Adrenal gland (tissue), 5 donors: ENCODE measurements around the gene CRK.

Source experiments
- POLR2A ChIP-seq, 2 donors: fragments of 450-650 bp; IDR thresholded peaks; one replicate each; pipeline ENCODE4 v1.6.1; 2017; ENCODE audit warnings: antibody characterized with exemption in 2 of 2, mild to moderate bottlenecking in 2 of 2, moderate library complexity in 1 of 2
- TF ChIP-seq, protein P1 (sequence below), 6 experiments: fragments of 450-650 bp in 4 of 6; fragments of 200-600 bp in 2 of 6; sonication (generic) in 1 of 6; IDR thresholded peaks; 1 replicate in 5 of 6; 2 replicates in 1 of 6; pipeline versions ENCODE4 v1.5.1 to v1.8.0; 2016 to 2021; ENCODE audit warnings: antibody characterized with exemption in 6 of 6, mild to moderate bottlenecking in 2 of 6, moderate library complexity in 1 of 6
- donor health status: DM: no; HTN: no; CAD: no.

DNA sequence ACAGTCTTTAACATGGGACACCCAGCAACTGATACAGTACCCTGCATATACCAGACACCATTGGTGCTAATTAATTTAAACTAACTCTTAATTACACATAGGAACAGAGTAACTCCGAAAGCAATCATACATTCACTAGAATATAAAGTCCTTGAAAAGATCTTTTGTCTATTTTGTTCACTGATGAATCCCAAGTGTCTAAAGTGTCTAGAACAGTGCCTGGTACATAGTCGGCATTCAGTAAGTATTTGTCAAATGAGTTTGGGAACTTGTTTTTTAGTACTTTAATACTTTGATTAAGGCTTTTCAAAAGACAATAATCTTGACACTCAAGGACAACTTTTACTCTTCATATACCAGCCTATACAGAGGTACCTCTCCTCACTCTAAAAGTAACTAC lies 69.8 kb downstream of the CRK start:
- no peak for TF ChIP-seq POLR2A (IDR thresholded peaks at IDR 0.05)
- TF ChIP-seq, protein P1, sequence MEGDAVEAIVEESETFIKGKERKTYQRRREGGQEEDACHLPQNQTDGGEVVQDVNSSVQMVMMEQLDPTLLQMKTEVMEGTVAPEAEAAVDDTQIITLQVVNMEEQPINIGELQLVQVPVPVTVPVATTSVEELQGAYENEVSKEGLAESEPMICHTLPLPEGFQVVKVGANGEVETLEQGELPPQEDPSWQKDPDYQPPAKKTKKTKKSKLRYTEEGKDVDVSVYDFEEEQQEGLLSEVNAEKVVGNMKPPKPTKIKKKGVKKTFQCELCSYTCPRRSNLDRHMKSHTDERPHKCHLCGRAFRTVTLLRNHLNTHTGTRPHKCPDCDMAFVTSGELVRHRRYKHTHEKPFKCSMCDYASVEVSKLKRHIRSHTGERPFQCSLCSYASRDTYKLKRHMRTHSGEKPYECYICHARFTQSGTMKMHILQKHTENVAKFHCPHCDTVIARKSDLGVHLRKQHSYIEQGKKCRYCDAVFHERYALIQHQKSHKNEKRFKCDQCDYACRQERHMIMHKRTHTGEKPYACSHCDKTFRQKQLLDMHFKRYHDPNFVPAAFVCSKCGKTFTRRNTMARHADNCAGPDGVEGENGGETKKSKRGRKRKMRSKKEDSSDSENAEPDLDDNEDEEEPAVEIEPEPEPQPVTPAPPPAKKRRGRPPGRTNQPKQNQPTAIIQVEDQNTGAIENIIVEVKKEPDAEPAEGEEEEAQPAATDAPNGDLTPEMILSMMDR (IDR thresholded peaks at IDR 0.05), result no peak
